ENCODE measurements around the gene FBN3.

DNA sequence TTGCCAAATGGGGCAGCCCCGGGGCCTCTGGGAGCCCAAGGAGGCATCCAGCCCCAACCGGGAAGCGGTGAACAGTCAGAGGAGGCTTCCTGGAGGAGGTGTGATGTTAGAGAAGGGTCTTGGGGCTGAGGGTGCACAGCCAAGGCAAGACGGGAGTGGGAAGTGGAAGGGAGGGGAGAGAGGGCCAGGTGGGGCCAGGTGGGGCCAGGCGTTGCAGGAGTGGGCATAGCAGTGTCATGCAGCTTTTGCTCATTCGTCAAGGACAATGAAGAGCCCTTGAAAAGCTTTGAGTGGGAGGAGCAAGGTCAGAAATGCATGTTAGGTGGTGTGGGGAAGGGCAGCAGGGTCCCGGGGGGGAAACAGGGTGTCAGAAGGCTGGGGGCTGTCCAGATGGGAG is 1.8 kb downstream of the FBN3 start:
- TF ChIP-seq, protein P1, sequence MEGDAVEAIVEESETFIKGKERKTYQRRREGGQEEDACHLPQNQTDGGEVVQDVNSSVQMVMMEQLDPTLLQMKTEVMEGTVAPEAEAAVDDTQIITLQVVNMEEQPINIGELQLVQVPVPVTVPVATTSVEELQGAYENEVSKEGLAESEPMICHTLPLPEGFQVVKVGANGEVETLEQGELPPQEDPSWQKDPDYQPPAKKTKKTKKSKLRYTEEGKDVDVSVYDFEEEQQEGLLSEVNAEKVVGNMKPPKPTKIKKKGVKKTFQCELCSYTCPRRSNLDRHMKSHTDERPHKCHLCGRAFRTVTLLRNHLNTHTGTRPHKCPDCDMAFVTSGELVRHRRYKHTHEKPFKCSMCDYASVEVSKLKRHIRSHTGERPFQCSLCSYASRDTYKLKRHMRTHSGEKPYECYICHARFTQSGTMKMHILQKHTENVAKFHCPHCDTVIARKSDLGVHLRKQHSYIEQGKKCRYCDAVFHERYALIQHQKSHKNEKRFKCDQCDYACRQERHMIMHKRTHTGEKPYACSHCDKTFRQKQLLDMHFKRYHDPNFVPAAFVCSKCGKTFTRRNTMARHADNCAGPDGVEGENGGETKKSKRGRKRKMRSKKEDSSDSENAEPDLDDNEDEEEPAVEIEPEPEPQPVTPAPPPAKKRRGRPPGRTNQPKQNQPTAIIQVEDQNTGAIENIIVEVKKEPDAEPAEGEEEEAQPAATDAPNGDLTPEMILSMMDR (IDR thresholded peaks at IDR 0.05), result no peak
- no peak for TF ChIP-seq POLR2A (IDR thresholded peaks at IDR 0.05)

Measured in gastroesophageal sphincter (tissue), 3 donors.